Measurements from ENCODE around the gene MAPK10.
A peak's percentile ranks its signal among the peaks of the same experiment; 100 is the strongest.

The MAPK10 gene

GRCh38 chr4:86334020-86334750 lies 25.7 kb downstream of the MAPK10 start:
- DNase-seq: no peak

GRCh38 chr4:86333236-86333635 lies 26.6 kb downstream of the MAPK10 start:
- DNase-seq: no peak

DNA sequence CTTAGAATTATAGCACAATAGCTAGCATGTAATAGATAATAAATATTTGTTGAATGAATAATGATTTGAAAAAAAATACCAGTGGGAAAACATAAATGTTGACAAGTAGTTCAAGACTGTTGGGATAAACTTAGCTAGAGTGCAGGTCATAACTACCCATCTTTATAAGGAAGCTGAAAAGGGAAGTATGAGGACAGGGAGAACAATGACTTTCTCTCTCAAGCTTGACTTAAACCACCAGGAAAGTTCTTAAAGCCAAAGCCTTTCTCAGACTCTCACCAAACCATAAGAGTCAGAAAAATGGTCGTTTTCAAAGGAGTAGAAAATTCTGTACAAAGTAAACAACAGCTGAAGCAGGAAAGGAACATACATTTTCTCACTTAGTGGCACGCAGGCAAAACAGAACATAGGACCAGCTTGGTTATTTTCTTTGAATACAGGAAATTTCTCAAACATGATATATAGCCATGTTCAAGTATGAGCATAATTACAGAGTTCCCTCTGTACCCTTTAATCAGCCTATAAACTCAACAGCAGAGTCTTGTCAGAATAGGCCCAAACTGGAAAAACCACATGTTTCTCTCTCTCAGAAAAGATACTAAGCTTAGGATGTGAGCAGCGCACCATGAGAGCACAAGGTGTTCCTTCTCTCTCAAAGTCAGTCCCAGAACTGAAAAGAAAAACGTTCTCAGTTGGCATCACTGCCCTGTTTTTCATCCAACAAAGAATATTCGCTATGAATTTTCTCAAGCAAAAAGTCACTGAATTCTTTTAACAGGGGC lies 28.7 kb downstream of the MAPK10 start:
- DNase-seq: no peak

GRCh38 chr4:86330411-86330810 lies 29.4 kb downstream of the MAPK10 start:
- DNase-seq: peak; percentile 0

- no peak for DNase-seq
Measured at GRCh38 chr4:86329431-86329830, 30.4 kb downstream of the MAPK10 start.

- DNase-seq: no peak
Measured at GRCh38 chr4:86326400-86326799, 33.5 kb downstream of the MAPK10 start.

- no peak for DNase-seq
Measured at GRCh38 chr4:86319390-86319789, 40.5 kb downstream of the MAPK10 start.

DNA sequence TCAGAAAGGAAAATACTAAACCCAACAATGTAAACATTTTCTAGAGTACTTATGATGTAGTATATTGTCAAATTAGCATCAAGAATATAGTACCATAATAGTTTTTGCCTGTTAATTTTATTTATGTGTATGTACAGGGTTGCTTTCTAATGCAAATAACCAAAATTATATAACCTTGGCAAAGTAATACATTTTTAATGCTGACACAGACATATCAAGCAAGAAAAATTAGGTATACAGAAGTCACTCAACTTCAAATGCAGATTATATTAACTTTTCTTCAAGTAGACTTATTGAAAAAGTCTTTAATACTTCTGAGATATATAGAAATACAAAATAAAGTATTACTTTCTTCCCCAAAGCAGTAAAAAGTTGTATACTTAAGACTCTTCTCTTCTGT lies 44.3 kb downstream of the MAPK10 start:
- DNase-seq: no peak

DNA sequence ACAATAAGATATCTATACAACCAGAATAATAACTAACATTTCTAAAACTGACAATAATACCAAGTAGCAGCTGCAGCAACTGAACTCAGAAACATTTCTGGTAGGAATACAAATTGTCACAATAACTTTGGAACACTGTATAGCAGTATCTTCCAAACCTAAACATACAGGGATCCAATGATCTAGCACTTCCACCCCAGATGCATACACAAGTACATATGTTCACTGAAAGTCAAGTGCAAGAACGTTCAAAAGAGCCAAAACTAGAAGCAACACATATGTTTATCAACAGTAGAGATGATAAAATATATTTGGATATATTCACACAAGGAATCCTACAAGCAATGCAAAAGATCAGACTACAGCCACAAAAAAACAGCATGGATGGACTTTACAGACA lies 46.2 kb downstream of the MAPK10 start:
- DNase-seq: no peak

DNA sequence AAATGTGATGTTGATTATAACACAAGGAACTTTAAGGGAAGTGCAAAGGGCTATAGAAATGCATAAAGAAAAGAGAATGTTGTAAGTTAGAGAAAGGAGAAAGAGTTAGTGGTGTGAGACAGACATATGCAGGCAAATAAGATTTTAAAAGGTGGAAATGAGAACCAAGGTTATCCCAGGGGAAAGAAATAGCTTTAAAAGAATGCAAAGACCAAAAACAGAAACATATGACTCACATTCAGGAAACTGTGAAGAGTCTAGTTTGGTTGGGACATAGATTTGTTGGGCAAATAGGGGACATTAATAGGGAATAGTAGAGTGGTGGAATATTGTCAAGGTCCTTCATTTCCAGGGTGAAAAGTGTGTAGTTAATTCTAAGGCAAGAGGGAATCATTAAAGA lies 52.4 kb downstream of the MAPK10 start:
- no peak for DNase-seq

DNA sequence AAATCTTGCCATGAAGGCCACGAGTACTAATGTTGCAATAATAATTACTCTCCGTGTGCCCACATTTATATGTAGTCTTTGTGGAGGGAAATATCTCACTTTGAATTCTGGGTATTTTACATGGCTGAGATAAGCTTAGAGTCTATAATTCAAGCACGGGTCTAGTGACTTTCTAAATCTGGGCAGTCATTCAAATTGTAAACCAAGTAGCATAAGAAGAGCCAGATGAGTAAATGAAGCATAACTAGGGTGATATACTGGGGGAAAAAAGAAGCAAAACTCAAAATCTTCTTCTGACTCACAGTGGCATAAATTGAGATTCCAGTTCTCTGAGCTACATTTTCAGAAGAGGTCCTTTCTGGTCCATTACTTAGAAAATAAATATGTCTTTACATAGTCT lies 53.0 kb downstream of the MAPK10 start:
- no peak for DNase-seq

- no peak for DNase-seq
Measured at GRCh38 chr4:86302830-86303229, 57.0 kb downstream of the MAPK10 start.

DNA sequence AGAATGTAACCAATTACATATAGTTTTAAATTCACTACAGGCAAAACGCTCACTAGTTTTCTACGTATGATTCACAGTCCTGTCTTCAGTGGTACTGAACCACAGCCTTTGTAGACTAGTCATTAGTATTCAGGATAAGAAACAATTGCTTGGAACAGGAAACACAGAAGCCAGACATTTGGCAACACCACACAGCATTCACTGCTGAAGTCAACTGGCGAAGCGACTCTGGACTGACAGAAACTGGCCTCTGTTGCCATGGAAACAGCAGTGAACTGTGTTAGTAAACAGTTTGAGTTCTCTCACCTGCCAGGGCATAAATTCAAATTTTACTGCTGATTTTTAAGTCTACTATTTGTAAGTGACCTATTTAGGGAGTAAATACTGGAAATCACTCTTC lies 57.6 kb downstream of the MAPK10 start:
- no peak for DNase-seq

DNA sequence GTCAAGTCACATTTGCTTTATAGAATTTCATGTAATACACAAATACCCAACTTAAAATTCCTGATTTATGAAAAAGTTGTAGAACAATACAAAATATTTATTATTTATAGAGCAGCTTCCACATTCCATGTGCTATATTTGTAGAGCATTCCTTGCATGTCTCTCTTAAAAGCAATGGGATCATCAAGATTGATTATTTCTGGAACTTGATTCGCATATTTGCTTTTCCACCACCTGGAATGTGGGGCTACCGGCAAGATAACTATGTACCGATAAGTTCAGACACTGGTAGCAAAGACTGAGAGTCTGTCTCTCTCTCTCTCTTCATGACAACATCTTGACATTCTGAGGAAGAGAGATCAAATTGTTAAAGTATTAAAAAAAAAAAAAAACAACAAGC lies 59.3 kb downstream of the MAPK10 start:
- no peak for DNase-seq

GRCh38 chr4:86296865-86297264 lies 63.0 kb downstream of the MAPK10 start:
- DNase-seq: no peak

DNA sequence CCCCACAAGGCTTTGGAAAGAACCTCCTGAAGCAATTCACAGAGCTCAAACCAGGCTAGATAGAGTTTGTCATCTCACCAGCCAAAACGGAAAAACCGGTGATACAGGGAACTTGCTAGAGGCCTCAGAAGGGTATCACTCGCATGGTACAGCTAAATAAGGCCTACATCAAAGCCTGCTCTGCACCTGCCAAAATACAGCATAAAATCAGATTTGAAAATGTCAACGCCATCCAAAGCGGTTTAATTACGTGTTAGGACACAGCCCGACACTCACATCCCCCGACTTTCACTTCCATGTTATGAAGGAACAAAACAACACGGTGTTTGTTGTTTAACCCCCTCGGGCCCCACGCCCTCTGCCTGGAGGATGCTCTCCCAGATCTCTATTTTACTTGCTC lies 65.0 kb downstream of the MAPK10 start:
- DNase-seq: no peak

- DNase-seq: no peak
Measured at GRCh38 chr4:86291180-86291579, 68.7 kb downstream of the MAPK10 start.

DNA sequence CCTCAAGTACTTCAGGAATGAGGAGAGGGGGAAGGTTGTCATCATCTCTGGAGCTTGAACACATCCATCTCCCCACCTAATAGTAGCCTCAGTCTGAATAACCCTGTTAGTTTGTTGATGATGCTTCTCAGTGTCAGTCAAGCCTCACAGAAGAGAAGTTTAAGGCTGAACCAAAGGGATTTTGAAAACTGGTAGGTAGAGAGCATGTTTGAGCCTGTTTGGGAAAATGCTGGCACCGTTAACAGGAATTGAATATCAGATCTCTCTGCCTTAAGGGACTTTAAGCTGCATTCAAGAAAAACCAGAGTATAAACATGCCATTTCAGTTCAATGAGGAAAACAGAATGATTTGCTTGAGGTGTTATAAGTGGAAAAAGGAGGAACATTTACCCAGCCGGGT lies 73.1 kb downstream of the MAPK10 start:
- DNase-seq: no peak

GRCh38 chr4:86283371-86283770 lies 76.5 kb downstream of the MAPK10 start:
- no peak for DNase-seq

DNA sequence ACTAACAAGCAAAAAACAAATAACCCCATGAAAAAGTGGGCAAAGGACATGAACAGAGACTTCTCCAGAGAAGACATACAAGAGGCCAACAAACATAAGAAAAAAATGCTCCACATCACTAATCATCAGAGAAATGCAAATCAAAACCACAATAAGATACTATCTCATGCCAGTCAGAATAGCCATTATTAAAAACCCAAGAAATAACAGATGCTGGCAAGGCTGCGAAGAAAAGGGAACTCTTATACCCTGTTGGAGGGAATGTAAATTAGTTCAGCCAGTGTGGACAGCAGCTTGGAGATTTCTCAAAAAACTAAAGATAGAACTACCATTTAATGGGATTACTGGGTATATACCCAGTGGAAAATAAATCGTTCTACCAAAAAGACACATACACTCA lies 79.6 kb downstream of the MAPK10 start:
- no peak for DNase-seq

DNA sequence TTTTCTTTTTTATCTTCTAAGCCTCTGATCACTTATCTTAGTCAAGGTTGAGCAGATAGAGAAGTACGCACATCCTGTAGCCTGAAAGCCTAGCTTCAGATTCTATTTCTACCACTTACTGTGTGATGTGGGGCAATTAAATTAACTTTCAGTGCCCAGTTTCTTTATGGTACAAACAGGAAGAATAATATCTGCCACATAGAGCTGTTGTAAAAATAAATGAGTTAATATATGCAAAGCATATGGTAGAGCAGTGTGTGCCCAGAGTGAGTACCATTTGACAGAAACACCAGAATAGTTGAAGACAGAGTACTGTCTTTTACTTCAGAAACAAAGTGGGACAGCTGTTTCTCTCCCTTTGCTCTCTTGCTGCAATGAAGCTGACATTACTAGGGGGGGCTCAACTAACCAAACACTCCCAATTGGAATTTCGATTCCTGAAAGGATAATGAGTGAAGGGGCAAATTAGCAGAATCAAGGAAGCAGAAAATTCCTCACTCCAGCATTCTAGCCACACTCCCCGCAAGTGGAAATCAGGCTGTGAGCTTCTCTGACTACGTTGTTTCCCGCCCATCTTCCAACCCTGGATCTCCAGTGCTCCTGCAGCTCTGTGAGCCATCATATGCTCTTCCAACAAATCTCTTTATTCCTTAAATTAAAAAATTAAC lies 80.4 kb downstream of the MAPK10 start:
- no peak for DNase-seq

- no peak for DNase-seq
Measured at GRCh38 chr4:86278126-86278525, 81.7 kb downstream of the MAPK10 start.

DNA sequence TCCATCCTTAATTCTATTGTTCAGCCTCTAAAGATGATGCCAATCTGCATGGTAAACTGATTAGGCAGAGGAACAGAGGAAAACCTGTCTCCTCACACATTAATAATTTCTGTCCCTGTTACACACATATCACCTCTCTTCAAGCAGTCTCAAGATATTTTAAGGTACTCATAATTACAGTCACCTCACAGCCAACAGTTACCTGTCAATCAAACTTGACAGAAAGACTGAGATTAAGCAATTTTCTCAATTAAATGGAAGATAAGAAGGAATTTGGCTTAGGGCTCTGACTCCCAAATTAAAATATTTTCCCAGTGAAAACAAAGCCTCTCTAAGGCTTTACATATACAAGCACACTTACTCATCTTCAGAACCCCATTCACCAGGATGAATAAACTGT lies 85.2 kb downstream of the MAPK10 start:
- no peak for DNase-seq

DNA sequence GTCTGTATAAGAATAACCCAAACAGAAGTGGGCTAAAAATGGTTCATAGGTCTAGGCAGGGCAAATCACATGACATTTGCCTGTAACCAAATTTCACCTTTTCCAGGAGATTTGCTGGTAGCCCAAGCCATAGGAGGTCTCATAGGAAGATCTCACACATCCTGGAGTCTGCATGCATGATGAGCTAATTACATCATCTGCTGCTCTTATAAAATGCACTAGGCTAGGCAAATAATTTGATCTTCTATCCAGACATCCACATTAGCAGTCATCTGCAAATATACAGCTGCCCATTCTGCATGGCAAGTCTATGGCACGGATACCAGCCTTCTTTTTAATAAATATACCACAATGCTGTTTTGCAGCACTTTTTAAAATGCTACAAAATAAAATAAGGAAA lies 87.2 kb downstream of the MAPK10 start:
- no peak for DNase-seq
